A375 (cell line): Measurements from ENCODE around the gene MIF4GD. TPM values are rescaled to one million over a fixed set of nuclear protein-coding genes. Genes with fewer than 3 reads are reported as not detected.

Experiments
- total RNA-seq: library from RNA; depleted of rRNA; stranded (reverse); fragments of >200 nt; shearing (Covaris generic); gene quantifications from 2 replicates; pipeline ENCODE4 v1.2.3, GENCODE V29; 2014; rRNA removed

MIF4GD gene, protein sequence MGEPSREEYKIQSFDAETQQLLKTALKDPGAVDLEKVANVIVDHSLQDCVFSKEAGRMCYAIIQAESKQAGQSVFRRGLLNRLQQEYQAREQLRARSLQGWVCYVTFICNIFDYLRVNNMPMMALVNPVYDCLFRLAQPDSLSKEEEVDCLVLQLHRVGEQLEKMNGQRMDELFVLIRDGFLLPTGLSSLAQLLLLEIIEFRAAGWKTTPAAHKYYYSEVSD
- total RNA-seq: 29.4 and 32.3 TPM in 2 replicates

DNA sequence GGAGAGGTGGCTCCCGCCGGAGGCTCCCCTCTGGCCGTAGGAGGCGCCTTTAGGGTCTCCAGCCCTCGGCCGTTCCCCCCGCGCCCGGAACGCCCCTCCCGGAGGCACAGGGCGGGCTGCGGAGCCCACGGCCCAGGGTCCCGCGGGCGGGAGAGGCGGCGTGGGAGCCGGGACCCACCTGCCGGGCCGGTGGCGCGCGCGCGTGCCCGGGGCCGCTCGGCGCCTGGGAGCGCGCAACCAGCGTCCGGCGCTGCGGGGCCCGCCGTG is at the start of gene MIF4GD:
Gene MIF4GD (minus strand): TSS at position 266 of the 267 bp plus-strand sequence. CDS start 1,036 bp downstream, outside the sequence.

DNA sequence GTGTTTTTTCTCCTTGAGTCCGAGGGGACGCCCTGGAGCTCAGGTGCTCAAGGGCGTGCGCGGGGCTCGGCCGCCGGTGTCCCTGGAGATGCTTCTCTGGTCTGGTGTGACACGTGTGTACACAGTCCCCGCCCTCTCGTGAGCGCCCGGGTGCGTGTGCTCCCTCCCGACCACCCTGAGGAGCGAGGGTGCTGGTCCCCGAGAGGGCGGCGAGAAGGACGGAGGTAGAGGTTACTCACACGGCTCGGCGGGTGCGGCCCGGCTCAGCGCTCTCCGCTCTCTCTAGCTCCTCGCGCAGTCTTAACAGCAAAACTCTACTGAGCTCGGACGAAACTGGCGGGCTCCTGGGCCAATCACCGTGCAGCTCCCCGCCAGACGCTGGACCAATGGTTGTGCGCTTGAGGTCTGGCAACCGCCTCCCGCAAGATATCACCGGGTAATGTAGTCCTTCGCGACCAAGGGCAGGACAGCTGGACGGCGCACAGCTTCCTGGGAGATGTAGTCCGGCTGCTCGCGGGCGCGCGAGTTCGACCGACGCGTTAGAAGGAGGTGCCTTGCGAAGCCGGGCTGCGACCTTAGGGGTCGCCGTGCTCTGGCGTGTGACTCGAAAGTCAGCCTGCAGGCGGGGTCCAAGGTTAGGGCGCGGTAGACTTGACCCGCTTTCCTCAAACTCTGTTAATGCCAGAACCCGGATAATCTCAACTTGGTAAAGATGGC is 18.2 kb upstream of the MIF4GD start, which contains the start of gene SLC25A19:
Gene SLC25A19 (minus strand): TSS at position 319 of the 717 bp plus-strand sequence. CDS start 2,669 bp downstream, outside the sequence.

DNA sequence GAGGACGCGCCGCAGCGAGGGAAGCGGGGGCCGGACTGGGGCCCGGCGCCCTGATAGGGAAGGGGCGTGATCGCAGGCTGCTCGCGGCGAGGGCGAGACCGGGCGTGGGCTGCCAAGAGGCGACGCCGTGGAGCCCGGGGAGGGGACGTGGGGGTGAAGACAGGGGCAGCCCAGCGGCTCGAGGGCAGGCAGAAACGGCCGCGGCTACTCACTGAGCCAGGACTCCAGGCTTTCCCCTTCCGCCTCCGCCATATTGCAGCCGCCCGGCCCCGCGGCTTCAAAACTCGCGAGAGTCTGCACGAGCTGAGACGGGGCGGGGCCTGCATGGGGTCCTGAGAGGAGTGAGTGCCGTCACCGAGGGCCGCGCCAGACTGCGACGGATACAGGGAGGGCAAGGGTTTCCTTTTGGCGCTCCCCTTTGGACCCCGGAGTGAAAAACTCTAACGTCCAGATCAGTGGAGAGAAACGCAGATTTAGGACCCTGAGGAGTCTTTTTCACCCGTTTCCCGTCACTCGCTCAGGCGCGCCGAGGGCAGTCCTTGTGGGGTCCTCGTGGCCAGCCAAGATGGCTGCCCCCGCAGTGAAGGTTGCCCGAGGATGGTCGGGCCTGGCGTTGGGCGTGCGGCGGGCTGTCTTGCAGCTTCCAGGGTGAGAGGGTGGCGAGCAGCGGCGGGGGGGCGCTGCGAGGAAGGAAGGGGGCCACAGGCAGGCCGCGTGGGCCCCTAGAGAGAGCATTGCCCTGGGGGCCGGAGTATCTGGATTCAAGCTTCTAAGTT is 9.5 kb downstream of the MIF4GD start, which contains the start of the genes GGA3 and MRPS7:
Gene GGA3 (minus strand): TSS at position 271 of the 776 bp plus-strand sequence. CDS start 19 bp downstream, at position 252.
Gene MRPS7 (plus strand): TSS at position 544 of the 776 bp plus-strand sequence. CDS start 22 bp downstream, at position 566.

Other genes starting within 250 kb of the MIF4GD start
- gene ATP5PD, start 224.3 kb downstream of the MIF4GD start, total RNA-seq: 237 and 300 TPM in 2 replicates
- 10.0 and 11.9 TPM in 2 replicates for gene KCTD2, start 224.0 kb downstream of the MIF4GD start, total RNA-seq
- 32.2 and 37.9 TPM in 2 replicates for gene SLC16A5, start 183.3 kb downstream of the MIF4GD start, total RNA-seq
- 3.7 and 5.7 TPM in 2 replicates for gene ARMC7, start 161.3 kb downstream of the MIF4GD start, total RNA-seq
- gene NT5C, start 139.5 kb downstream of the MIF4GD start, total RNA-seq: 261 and 296 TPM in 2 replicates
- gene JPT1, start 116.7 kb downstream of the MIF4GD start, total RNA-seq: 263 and 292 TPM in 2 replicates
- 175 and 188 TPM in 2 replicates for gene SUMO2, start 88.3 kb downstream of the MIF4GD start, total RNA-seq
- 36.7 and 42.1 TPM in 2 replicates for gene NUP85, start 65.6 kb downstream of the MIF4GD start, total RNA-seq
- gene GGA3, start 9.6 kb downstream of the MIF4GD start, total RNA-seq: 17.2 and 28.1 TPM in 2 replicates
- gene MRPS7, start 9.4 kb downstream of the MIF4GD start, total RNA-seq: 62.5 and 77.0 TPM in 2 replicates
- 30.6 and 36.8 TPM in 2 replicates for gene SLC25A19, start 18.2 kb upstream of the MIF4GD start, total RNA-seq
- 90.8 and 106 TPM in 2 replicates for gene GRB2, start 134.4 kb upstream of the MIF4GD start, total RNA-seq
- gene TMEM94, start 185.4 kb upstream of the MIF4GD start, total RNA-seq: 21.4 and 25.2 TPM in 2 replicates
- 10.3 and 10.5 TPM in 2 replicates for gene CASKIN2, start 244.3 kb upstream of the MIF4GD start, total RNA-seq
- 18.9 and 22.1 TPM in 2 replicates for gene TSEN54, start 245.3 kb upstream of the MIF4GD start, total RNA-seq